Neuronal stem cell (in vitro differentiated cells): ENCODE data around the gene RASGRF1.

Source experiments
- DNase-seq: peaks from one replicate; pipeline ENCODE4 v3.0.0-alpha.2; 2013; ENCODE audit warnings: low spot score
- H2AFZ ChIP-seq: one replicate; pipeline ENCODE4 v1.6.1; 2013; ENCODE audit warnings: mild to moderate bottlenecking, low read length, inconsistent platforms
- H2AK5ac ChIP-seq: 2 replicates; pipeline ENCODE4 v1.6.1; 2013; ENCODE audit warnings: low read depth, mild to moderate bottlenecking, inconsistent platforms, low read length, moderate library complexity, mixed read lengths
- H2BK120ac ChIP-seq: 2 replicates; pipeline ENCODE4 v1.6.1; 2013; ENCODE audit warnings: low read depth, mild to moderate bottlenecking, inconsistent platforms, low read length, moderate library complexity, mixed read lengths
- H2BK12ac ChIP-seq: one replicate; pipeline ENCODE4 v1.6.1; 2013; ENCODE audit warnings: low read length, inconsistent platforms
- H2BK15ac ChIP-seq: 2 replicates; pipeline ENCODE4 v1.6.1; 2013; ENCODE audit warnings: mild to moderate bottlenecking, low read length, inconsistent platforms, mixed read lengths
- H2BK5ac ChIP-seq: one replicate; pipeline ENCODE4 v1.6.1; 2013; ENCODE audit warnings: inconsistent platforms, mild to moderate bottlenecking, low read length, moderate library complexity
- H3K14ac ChIP-seq: one replicate; pipeline ENCODE4 v1.6.1; 2013; ENCODE audit warnings: low read length, inconsistent platforms
- H3K18ac ChIP-seq: 2 replicates; pipeline ENCODE4 v1.6.1; 2013; ENCODE audit warnings: low read length, inconsistent platforms
- H3K23ac ChIP-seq: 2 replicates; pipeline ENCODE4 v1.6.1; 2013; ENCODE audit warnings: low read depth, mild to moderate bottlenecking, mixed read lengths, low read length, inconsistent platforms; ENCODE audit not compliant: poor library complexity
- H3K27ac ChIP-seq: replicated peaks from 3 replicates; pipeline ENCODE4 v1.5.1; 2013; ENCODE audit warnings: low read length, inconsistent platforms
- H3K27me3 ChIP-seq, 3 experiments: 2 replicates each; pipeline ENCODE4 v1.6.1; 2013; ENCODE audit warnings: low read length in 3 of 3, mild to moderate bottlenecking in 2 of 3, inconsistent platforms in 1 of 3, low read depth in 1 of 3, mixed read lengths in 1 of 3, moderate library complexity in 1 of 3; ENCODE audit not compliant: control insufficient read depth in 3 of 3, insufficient read depth in 3 of 3
- H3K36me3 ChIP-seq, 2 donors: replicated peaks in 1 of 2; 2 replicates each; pipeline ENCODE4 v1.6.1; 2013; ENCODE audit warnings: low read length in 2 of 2; ENCODE audit not compliant: control insufficient read depth in 2 of 2, insufficient read depth in 2 of 2
- H3K4ac ChIP-seq: 2 replicates; pipeline ENCODE4 v1.6.1; 2013; ENCODE audit warnings: inconsistent platforms, mild to moderate bottlenecking, low read length, moderate library complexity
- H3K4me1 ChIP-seq, 2 donors: 1 replicate in 1 of 2; 2 replicates in 1 of 2; pipeline ENCODE4 v1.6.1; 2013; ENCODE audit warnings: low read length in 2 of 2, low read depth in 1 of 2; ENCODE audit not compliant: control insufficient read depth in 2 of 2, insufficient read depth in 1 of 2
- H3K4me2 ChIP-seq: one replicate; pipeline ENCODE4 v1.6.1; 2013; ENCODE audit warnings: mild to moderate bottlenecking, low read length, inconsistent platforms; ENCODE audit not compliant: insufficient read depth, poor library complexity, severe bottlenecking
- H3K4me3 ChIP-seq, 2 donors: 2 replicates each; pipeline ENCODE4 v1.5.1; 2013; ENCODE audit warnings: low read length in 2 of 2, mild to moderate bottlenecking in 2 of 2, inconsistent platforms in 1 of 2, moderate library complexity in 1 of 2
- H3K79me1 ChIP-seq: one replicate; pipeline ENCODE4 v1.6.1; 2013; ENCODE audit warnings: low read depth, mild to moderate bottlenecking, inconsistent platforms, low read length, moderate library complexity
- H3K9ac ChIP-seq: one replicate; pipeline ENCODE4 v1.6.1; 2013; ENCODE audit warnings: mild to moderate bottlenecking, low read depth, low read length, inconsistent platforms; ENCODE audit not compliant: poor library complexity
- H3K9me3 ChIP-seq, 2 donors: replicated peaks in 1 of 2; 2 replicates each; pipeline versions ENCODE3 to v1.6.1; 2013; ENCODE audit warnings: low read length in 2 of 2, mild to moderate bottlenecking in 2 of 2, inconsistent platforms in 1 of 2, low read depth in 1 of 2, mixed read lengths in 1 of 2, moderate library complexity in 1 of 2; ENCODE audit not compliant: control insufficient read depth in 2 of 2, insufficient read depth in 1 of 2
- H4K8ac ChIP-seq: one replicate; pipeline ENCODE4 v1.6.1; 2013; ENCODE audit warnings: low read depth, mild to moderate bottlenecking, inconsistent platforms, low read length, moderate library complexity
- H4K91ac ChIP-seq: one replicate; pipeline ENCODE4 v1.6.1; 2013; ENCODE audit warnings: low read length, low read depth, mild to moderate bottlenecking, inconsistent platforms; ENCODE audit not compliant: poor library complexity
- WGBS, 2 donors: extraction: QIAGEN DNeasy Blood & Tissue Kit; methylation state at CpG; one replicate each; pipeline ENCODE4 v1.1.7; 2013; ENCODE audit warnings: missing lambda C conversion rate in 2 of 2, mixed read lengths in 1 of 2; ENCODE audit not compliant: insufficient read length in 2 of 2, insufficient replicate concordance in 1 of 2; ENCODE audit errors: extremely low coverage in 2 of 2; 5-methylcytosine and 5-hydroxymethylcytosine counted together

Gene RASGRF1

DNA sequence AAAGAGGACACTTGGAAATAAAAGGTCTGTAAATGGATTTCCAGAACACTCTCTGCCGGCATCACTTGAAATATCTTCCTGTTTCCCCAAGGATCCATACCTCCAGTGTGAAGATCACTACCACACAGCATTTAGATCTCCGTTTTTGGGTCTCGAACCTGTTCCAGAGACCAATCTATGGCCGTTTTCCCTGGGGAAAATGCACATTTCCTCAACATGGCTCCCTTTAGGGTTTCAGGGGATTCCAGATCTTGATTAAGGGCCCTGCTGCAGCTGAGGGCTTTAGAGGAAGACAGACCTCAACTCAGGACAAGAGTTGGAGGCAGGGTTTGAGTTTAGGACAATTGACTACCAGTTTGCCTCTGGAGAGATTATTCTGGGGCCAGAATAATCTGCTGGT is 147.8 kb downstream of the RASGRF1 start:
- no peak overlapping the region for H4K91ac ChIP-seq
- no peak overlapping the region for H3K9ac ChIP-seq
- H4K8ac ChIP-seq = no peak overlapping the region
- no peak overlapping the region for H2BK15ac ChIP-seq
- peaks cover 7% of the 10 kb centered on the region in 2 donors for H3K4me1 ChIP-seq
- no peak overlapping the region for H2AFZ ChIP-seq
- H3K27ac ChIP-seq = no peak overlapping the region
- no peak overlapping the region for H3K23ac ChIP-seq
- no peaks in the 10 kb centered on the region for H3K79me1 ChIP-seq
- H3K9me3 ChIP-seq = no peaks in the 10 kb centered on the region
- H2BK5ac ChIP-seq = no peak overlapping the region
- H2BK12ac ChIP-seq = no peak overlapping the region
- no CpG with 5 or more reads among the region's 4 CpGs for WGBS, 2 donors
- H3K18ac ChIP-seq = no peak overlapping the region
- H3K14ac ChIP-seq = no peak overlapping the region
- H3K4me2 ChIP-seq = no peak overlapping the region
- H3K27me3 ChIP-seq = peaks cover 2 to 46% (median 24%) of the 10 kb centered on the region in 3 experiments
- H2BK120ac ChIP-seq = no peak overlapping the region
- H2AK5ac ChIP-seq = no peak overlapping the region
- H3K36me3 ChIP-seq = no peaks in the 10 kb centered on the region
- no peak overlapping the region for H3K4me3 ChIP-seq
- H3K4ac ChIP-seq = no peak overlapping the region
- DNase-seq = no peak

DNA sequence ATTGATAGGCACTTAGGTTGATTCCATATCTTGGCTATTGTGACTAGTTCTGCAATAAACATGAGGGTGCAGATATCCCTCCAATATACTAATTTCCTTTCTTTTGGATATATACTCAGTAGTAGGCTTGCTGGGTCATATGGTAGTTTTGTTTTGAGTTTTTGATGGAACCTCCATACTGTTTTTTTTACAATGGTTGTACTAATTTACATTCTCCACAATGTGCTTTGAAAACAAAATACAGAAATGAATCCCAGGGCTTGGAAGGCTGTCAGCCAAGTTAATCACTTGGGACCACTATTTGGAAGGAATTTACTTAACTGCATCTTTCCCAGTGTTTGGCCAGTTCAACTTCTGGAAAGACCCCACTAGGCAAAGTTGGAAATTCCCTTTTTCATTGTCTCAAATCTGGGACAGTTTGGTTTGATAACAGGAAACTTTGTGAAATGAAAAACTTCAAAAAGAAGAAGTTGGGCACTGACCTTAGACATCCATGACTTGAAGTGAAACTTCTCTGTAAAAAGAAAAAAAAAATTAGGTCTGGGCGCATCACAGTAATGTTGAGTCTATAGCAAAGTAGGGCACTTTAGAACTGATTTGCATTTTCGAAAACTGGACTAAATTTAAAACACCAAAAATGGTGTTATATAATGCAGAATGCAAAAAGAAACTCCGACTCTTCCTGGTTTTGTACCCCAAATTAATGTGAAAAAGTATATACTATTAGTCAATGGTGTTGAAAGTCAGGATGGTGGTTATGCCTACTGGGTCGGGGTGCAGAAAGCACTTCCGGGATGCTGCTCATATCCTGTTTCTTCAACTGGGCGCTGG is 151.7 kb downstream of the RASGRF1 start:
- Histone ChIP-seq H2BK12ac (no peak overlapping the region), H2BK5ac (no peak overlapping the region), H2BK15ac (no peak overlapping the region), H3K79me1 (no peaks in the 10 kb centered on the region), H3K4ac (no peak overlapping the region), H3K4me1 (peaks cover 0 to 3% of the 10 kb centered on the region in 2 donors), H4K8ac (no peak overlapping the region), H2AK5ac (no peak overlapping the region), H3K18ac (no peak overlapping the region), H3K9me3 (no peaks in the 10 kb centered on the region), H3K9ac (no peak overlapping the region), H3K4me3 (no peak overlapping the region), H2AFZ (no peak overlapping the region), H3K14ac (no peak overlapping the region), H3K27ac (no peak overlapping the region), H3K36me3 (no peaks in the 10 kb centered on the region), H2BK120ac (no peak overlapping the region), H3K4me2 (no peak overlapping the region), H4K91ac (no peak overlapping the region), H3K27me3 (peaks cover 0 to 17% (median 8%) of the 10 kb centered on the region in 3 experiments), H3K23ac (no peak overlapping the region)
- DNase-seq = no peak
- no CpG with 5 or more reads among the region's 6 CpGs for WGBS, 2 donors

DNA sequence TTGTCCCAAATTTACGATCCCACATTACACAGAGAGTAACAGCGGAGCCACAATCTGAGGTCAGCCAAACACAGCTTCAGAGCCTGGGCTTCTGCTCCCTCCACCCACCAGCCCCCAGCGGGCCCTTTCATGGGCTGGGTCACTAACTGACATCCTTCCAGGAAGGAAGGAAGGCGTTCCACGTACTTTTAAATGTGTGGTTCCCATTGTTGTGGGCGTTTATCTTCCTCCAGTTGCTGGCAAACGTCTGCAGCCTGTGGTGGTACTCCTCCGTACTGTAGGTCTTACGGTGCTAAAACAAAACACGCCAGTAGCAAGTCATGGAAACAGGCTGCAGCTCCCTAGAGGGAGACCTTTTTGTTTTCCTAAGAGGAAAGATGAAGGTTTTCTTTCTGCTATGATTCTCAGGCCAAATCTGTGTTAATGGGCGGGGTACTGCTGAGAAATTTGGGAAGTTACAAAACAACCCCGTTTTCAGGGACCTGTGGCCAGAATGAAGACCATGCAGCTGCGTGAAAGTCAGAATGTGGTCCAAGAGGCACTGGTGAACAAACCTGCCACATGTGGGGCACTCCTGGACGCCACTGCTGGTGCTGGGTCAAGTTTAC is 153.3 kb downstream of the RASGRF1 start:
- Histone ChIP-seq H3K18ac (no peak overlapping the region), H3K4me3 (no peak overlapping the region), H2BK12ac (no peak overlapping the region), H2AFZ (peak overlapping the region; percentile 57), H3K79me1 (no peaks in the 10 kb centered on the region), H2BK5ac (no peak overlapping the region), H3K9me3 (no peaks in the 10 kb centered on the region), H3K36me3 (no peaks in the 10 kb centered on the region), H3K27me3 (peaks cover 0 to under 1% (median 0%) of the 10 kb centered on the region in 3 experiments), H2BK120ac (no peak overlapping the region), H3K4me2 (no peak overlapping the region), H3K9ac (no peak overlapping the region), H3K4me1 (peaks cover 0 to 3% of the 10 kb centered on the region in 2 donors), H4K8ac (no peak overlapping the region), H3K14ac (no peak overlapping the region), H4K91ac (no peak overlapping the region), H3K4ac (no peak overlapping the region), H2AK5ac (no peak overlapping the region), H2BK15ac (no peak overlapping the region), H3K27ac (no peak overlapping the region), H3K23ac (no peak overlapping the region)
- no peak for DNase-seq
- WGBS, 2 donors = no CpG with 5 or more reads among the region's 14 CpGs

DNA sequence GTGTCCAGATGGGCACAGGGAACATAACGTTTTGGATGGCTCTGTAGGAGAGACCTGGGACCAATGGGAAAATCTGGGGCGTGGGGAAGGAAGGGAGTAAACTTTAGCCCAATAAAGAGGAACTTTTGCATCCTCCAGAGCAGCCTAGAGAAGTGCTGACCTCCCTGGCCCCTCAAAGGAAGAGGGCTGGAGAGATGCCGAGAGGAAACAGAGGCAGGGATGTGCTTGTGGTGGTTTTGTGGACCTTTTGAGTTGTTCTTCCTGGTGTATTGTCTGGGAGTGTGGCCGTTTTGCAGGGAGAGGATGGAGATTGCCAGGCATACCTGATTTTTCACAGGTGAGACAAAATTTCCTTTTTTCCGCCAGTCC is 155.9 kb downstream of the RASGRF1 start:
- H3K4me1 ChIP-seq = peaks cover 0 to 3% of the 10 kb centered on the region in 2 donors
- no peak overlapping the region for H2BK12ac ChIP-seq
- no peak overlapping the region for H3K18ac ChIP-seq
- no peaks in the 10 kb centered on the region for H3K36me3 ChIP-seq
- no peak overlapping the region for H2BK120ac ChIP-seq
- H4K91ac ChIP-seq = no peak overlapping the region
- no peak overlapping the region for H2AK5ac ChIP-seq
- DNase-seq = no peak
- H3K27me3 ChIP-seq = no peaks in the 10 kb centered on the region
- H2BK5ac ChIP-seq = no peak overlapping the region
- H3K9ac ChIP-seq = no peak overlapping the region
- H3K4me3 ChIP-seq = no peak overlapping the region
- no peak overlapping the region for H3K4me2 ChIP-seq
- H3K4ac ChIP-seq = peak overlapping the region; percentile 31
- H3K14ac ChIP-seq = no peak overlapping the region
- peak overlapping the region; percentile 14 for H2AFZ ChIP-seq
- no peak overlapping the region for H2BK15ac ChIP-seq
- no CpG with 5 or more reads among the region's 5 CpGs for WGBS, 2 donors
- H4K8ac ChIP-seq = no peak overlapping the region
- no peak overlapping the region for H3K23ac ChIP-seq
- H3K79me1 ChIP-seq = peaks cover 2% of the 10 kb centered on the region
- no peaks in the 10 kb centered on the region for H3K9me3 ChIP-seq
- no peak overlapping the region for H3K27ac ChIP-seq
